Measurements from ENCODE around the gene OR51M1.
A peak's percentile ranks its signal among the peaks of the same experiment; 100 is the strongest.
"Not testable (repeated sequence)": the region's sequence is repeated elsewhere in the genome, so short reads cannot be mapped to it uniquely, and the experiment has no call there.

Gene OR51M1

DNA sequence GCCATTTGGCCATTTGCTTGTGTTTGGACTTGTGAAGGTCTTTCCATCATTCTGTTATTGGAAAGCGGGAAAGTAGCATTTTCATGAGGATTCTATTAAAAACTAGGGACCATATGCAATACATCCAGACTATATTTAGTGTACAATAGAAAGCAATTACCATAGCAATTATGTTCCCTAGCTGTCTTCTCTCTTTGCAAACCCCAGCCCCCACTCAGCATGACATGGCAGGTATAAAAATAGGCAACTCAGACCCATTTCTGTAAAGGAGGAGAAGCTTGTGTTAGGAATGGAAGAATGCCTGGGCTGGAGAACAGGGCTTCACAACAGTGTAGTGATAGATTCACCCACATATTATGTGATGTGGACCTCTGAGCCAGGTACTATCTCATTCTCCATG is 19.9 kb upstream of the OR51M1 start:
- in situ Hi-C loops (cut with HindIII; ENCODE audit: low pct_ligation_motif_present, low sequenced_read_pairs), result no loop called here
- DNase-seq, result no peak
- TF ChIP-seq, protein P1, sequence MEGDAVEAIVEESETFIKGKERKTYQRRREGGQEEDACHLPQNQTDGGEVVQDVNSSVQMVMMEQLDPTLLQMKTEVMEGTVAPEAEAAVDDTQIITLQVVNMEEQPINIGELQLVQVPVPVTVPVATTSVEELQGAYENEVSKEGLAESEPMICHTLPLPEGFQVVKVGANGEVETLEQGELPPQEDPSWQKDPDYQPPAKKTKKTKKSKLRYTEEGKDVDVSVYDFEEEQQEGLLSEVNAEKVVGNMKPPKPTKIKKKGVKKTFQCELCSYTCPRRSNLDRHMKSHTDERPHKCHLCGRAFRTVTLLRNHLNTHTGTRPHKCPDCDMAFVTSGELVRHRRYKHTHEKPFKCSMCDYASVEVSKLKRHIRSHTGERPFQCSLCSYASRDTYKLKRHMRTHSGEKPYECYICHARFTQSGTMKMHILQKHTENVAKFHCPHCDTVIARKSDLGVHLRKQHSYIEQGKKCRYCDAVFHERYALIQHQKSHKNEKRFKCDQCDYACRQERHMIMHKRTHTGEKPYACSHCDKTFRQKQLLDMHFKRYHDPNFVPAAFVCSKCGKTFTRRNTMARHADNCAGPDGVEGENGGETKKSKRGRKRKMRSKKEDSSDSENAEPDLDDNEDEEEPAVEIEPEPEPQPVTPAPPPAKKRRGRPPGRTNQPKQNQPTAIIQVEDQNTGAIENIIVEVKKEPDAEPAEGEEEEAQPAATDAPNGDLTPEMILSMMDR (IDR thresholded peaks at IDR 0.05; ENCODE audit: low read depth, low read length, missing control alignments), result no peak
- H3K27me3 ChIP-seq (replicated peaks), result no peaks in the 10 kb centered on the region
- H3K36me3 ChIP-seq (replicated peaks), result no peaks in the 10 kb centered on the region
- no peak overlapping the region for H3K4me3 ChIP-seq (ENCODE audit: low read depth, low read length)
- H3K27ac ChIP-seq, result peak overlapping the region; percentile 88

DNA sequence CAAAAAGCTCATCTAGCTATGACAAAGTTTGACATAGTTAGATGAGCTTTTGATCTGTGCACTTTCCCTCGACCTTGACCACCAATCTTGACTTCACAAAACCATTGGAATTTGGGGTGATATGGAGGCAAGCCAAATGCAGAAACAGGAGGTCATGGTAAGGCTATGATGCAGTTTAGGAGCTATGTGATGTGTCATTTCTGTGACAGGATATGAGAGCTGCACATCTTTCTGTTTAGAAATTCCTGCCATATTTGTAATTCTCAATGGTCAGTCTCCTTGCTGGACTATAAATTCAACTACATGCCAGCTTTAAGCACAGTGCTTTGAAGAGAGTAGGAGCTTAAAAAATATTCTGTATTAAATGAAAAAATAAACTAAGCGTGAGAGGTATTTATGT is 19.4 kb upstream of the OR51M1 start:
- in situ Hi-C loops (cut with HindIII; ENCODE audit: low pct_ligation_motif_present, low sequenced_read_pairs), result no loop called here
- Histone ChIP-seq H3K4me3 (ENCODE audit: low read depth, low read length) (no peak overlapping the region), H3K36me3 (replicated peaks) (no peaks in the 10 kb centered on the region), H3K27me3 (replicated peaks) (no peaks in the 10 kb centered on the region), H3K27ac (peak overlapping the region; percentile 88)
- TF ChIP-seq, protein P1 (IDR thresholded peaks at IDR 0.05; ENCODE audit: low read depth, low read length, missing control alignments), result no peak
- peak; percentile 93 for DNase-seq

DNA sequence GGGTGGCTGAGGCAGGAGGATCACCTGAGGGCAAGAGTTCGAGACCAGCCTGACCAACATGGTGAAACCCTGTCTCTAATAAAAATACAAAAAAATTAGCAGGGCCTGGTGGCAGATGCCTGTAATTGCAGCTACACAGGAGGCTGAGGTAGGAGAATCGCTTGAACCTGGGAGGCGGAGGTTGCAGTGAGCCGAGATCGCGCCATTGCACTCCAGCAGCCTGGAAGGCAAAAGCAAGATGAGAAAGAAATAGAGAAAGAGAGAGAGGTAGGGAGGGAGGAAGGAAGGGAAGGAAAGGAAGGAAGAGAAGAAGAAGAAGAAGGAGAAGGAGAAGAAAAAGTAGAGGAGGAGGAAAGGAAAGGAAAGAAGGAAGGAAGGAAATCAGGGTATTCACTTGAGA is 17.2 kb upstream of the OR51M1 start:
- in situ Hi-C loops (cut with HindIII; ENCODE audit: low pct_ligation_motif_present, low sequenced_read_pairs), result not testable (repeated sequence)
- TF ChIP-seq, protein P1 (IDR thresholded peaks at IDR 0.05; ENCODE audit: low read depth, low read length, missing control alignments), result peak; percentile 27
- peak overlapping the region; percentile 88 for H3K27ac ChIP-seq

DNA sequence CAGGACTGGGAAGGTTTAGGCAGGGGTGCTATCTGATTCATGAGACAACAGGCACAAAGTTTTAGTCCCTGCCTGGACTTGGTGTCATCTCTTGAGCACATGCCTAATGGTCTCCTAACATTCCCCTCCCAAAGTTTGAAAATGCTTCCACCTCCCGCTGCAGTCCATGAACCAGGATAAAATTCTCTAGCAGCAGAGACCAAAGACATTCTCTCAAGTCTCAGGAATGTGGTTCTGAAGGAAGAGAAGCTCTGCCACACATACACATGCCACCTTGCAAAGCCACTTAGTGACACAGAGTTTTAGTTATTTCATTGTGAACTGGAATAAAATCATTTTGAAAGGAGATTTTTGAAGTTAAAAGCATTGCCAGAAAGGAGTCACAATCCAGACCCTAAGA is 16.8 kb upstream of the OR51M1 start:
- in situ Hi-C loops (cut with HindIII; ENCODE audit: low pct_ligation_motif_present, low sequenced_read_pairs), result no loop called here
- TF ChIP-seq, protein P1 (IDR thresholded peaks at IDR 0.05; ENCODE audit: low read depth, low read length, missing control alignments), result no peak

More for the DNA sequence above, 17.2 kb upstream of the OR51M1 start:
- H3K4me3 ChIP-seq (ENCODE audit: low read depth, low read length); DNase-seq; H3K27me3 ChIP-seq (replicated peaks); H3K36me3 ChIP-seq (replicated peaks): not testable (repeated sequence)

DNA sequence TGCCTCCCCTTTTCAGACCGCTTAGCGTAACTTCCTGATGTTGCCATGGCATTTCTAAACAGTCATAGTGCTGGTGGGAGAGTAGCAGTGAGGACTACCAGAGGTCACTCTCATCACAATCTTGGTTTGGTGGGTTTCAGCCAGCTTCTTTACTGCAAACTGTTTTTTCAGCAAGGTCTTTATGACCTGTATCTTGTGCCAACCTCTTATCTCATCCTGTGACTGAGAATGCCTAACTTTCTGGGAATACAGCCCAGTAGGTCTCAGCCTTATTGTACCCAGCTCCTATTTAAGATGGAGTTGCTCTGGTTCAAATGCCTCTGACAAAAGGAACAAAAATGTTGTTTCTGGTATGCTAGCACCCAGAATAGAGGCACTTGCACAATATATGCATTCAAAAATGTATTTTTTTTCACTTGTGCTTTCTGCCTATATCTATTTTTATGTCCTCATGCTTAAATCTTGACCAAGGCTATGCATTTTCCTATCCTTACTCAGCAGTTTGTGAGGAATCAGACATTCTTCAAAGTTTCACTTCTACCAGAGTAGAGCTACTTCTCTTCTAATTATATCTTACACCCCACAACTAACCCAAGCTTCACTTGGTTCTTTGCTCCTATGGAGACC is 16.1 kb upstream of the OR51M1 start:
- in situ Hi-C loops (cut with HindIII; ENCODE audit: low pct_ligation_motif_present, low sequenced_read_pairs), result no loop called here
- peak; percentile 83 for DNase-seq
- H3K27me3 ChIP-seq (replicated peaks), result no peaks in the 10 kb centered on the region
- TF ChIP-seq, protein P1 (IDR thresholded peaks at IDR 0.05; ENCODE audit: low read depth, low read length, missing control alignments), result no peak
- H3K4me3 ChIP-seq (ENCODE audit: low read depth, low read length), result no peak overlapping the region
- H3K27ac ChIP-seq, result peak overlapping the region; percentile 88
- H3K36me3 ChIP-seq (replicated peaks), result no peaks in the 10 kb centered on the region

More for the DNA sequence above, 16.8 kb upstream of the OR51M1 start:
- no peak for DNase-seq
- Histone ChIP-seq H3K4me3 (ENCODE audit: low read depth, low read length) (no peak overlapping the region), H3K36me3 (replicated peaks) (no peaks in the 10 kb centered on the region), H3K27me3 (replicated peaks) (no peaks in the 10 kb centered on the region), H3K27ac (peak overlapping the region; percentile 88)

DNA sequence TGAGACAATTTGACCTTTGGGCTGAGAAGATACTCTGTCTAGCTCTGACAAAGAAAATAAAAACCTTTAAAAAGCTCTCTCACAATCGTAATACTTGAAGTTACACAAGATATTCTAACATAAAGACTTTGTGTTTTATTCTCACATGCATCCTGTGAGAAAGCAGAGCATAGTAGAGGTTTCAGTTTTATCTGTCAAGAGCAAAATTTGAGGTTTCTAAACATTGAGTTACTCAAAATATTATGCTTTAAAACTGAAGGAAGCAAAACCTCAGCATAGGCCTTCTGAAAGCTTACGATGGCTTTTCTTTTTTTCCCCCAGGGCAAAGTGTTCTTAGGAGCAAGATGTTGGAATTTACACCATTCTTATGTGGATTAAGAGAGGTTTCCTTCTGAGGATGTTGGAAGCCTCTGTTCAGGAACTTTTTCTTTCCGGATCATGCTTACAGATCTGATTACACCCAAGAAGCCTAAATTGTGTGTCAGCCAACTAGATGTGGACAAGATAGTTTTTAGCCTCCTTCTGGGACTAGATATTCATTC is 15.0 kb upstream of the OR51M1 start:
- in situ Hi-C loops (cut with HindIII; ENCODE audit: low pct_ligation_motif_present, low sequenced_read_pairs), result no loop called here
- TF ChIP-seq, protein P1 (IDR thresholded peaks at IDR 0.05; ENCODE audit: low read depth, low read length, missing control alignments), result no peak
- H3K27ac ChIP-seq, result no peak overlapping the region

More for the DNA sequence above, 15.0 kb upstream of the OR51M1 start:
- H3K27me3 ChIP-seq (replicated peaks), result no peaks in the 10 kb centered on the region
- no peaks in the 10 kb centered on the region for H3K36me3 ChIP-seq (replicated peaks)
- H3K4me3 ChIP-seq (ENCODE audit: low read depth, low read length), result no peak overlapping the region
- DNase-seq, result no peak

Data from brain microvascular endothelial cell (primary cell).